SK-N-MC (cell line): ENCODE results near the gene DHRS7B.

Experiments
- EZH2 ChIP-seq: fragments of 200-600 bp; sonication (generic); IDR thresholded peaks from one replicate; pipeline ENCODE4 v1.6.1; 2017; ENCODE audit warnings: antibody characterized with exemption
- FOXP2 ChIP-seq: optimal IDR thresholded peaks from 2 replicates; pipeline ENCODE3; 2011; ENCODE audit warnings: mild to moderate bottlenecking, moderate library complexity; ENCODE audit not compliant: insufficient read depth; ENCODE audit errors: extremely low read length, control extremely low read depth
- POLR2AphosphoS5 ChIP-seq: IDR thresholded peaks from 2 replicates; pipeline ENCODE4 v1.6.1; 2012; ENCODE audit warnings: mild to moderate bottlenecking, low read depth, low read length, borderline replicate concordance

- TF ChIP-seq EZH2 (no peak), POLR2AphosphoS5 (no peak), FOXP2 (no peak)
Observed at GRCh38 chr17:21228845-21229244, 102.1 kb downstream of the DHRS7B start.
